Measurements from ENCODE around the gene DHFR. TPM values are rescaled to one million over a fixed set of nuclear protein-coding genes. Genes with fewer than 3 reads are reported as not detected.

Gene DHFR
- total RNA-seq, 1 experiment from 2014 or later: 51.5 TPM

DNA sequence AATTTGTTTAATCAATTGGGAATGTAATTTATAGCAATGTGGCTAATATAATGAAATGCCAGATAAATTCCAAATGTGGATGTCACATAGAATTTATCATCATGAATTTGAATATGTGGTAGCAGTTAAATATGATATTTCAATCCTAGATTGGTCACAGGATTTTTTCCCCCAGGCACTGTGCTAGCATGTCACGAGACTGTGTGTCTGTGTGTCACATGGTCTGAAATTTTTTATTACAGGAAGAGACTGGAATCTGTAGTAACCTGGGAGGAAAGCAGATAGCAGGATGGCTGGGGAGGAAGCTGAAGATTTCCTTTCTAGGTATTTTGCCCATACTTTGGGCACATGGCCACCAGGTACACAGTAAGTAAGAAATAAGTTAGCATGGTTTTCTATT, 35.7 kb downstream of the DHFR start:
- ChIA-PET POLR2A (no interaction called here), CTCF (no interaction called here)
- DNase-seq (ENCODE audit: low read depth, low spot score) (no peak), ATAC-seq (no peak)
- H3K4me1 ChIP-seq (ENCODE audit: control insufficient read depth, insufficient read depth, low read length): no peaks in the 10 kb centered on the region
- H3K27ac ChIP-seq (ENCODE audit: low read length): no peak overlapping the region
- in situ Hi-C loops (cut with HindIII; ENCODE audit: low pct_unique_long_range_greater_than_20kb, low sequenced_read_pairs): no loop called here
- TF ChIP-seq POLR2AphosphoS5 (IDR thresholded peaks at IDR 0.05; ENCODE audit: low read depth, low read length) (no peak), TCF7L2 (IDR thresholded peaks at IDR 0.05; ENCODE audit: low read depth, low read length) (no peak), SIN3A (IDR thresholded peaks at IDR 0.05; ENCODE audit: borderline replicate concordance, insufficient read depth, low read depth, low read length) (no peak)
- TF ChIP-seq, protein P1, sequence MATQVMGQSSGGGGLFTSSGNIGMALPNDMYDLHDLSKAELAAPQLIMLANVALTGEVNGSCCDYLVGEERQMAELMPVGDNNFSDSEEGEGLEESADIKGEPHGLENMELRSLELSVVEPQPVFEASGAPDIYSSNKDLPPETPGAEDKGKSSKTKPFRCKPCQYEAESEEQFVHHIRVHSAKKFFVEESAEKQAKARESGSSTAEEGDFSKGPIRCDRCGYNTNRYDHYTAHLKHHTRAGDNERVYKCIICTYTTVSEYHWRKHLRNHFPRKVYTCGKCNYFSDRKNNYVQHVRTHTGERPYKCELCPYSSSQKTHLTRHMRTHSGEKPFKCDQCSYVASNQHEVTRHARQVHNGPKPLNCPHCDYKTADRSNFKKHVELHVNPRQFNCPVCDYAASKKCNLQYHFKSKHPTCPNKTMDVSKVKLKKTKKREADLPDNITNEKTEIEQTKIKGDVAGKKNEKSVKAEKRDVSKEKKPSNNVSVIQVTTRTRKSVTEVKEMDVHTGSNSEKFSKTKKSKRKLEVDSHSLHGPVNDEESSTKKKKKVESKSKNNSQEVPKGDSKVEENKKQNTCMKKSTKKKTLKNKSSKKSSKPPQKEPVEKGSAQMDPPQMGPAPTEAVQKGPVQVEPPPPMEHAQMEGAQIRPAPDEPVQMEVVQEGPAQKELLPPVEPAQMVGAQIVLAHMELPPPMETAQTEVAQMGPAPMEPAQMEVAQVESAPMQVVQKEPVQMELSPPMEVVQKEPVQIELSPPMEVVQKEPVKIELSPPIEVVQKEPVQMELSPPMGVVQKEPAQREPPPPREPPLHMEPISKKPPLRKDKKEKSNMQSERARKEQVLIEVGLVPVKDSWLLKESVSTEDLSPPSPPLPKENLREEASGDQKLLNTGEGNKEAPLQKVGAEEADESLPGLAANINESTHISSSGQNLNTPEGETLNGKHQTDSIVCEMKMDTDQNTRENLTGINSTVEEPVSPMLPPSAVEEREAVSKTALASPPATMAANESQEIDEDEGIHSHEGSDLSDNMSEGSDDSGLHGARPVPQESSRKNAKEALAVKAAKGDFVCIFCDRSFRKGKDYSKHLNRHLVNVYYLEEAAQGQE (IDR thresholded peaks at IDR 0.05; ENCODE audit: insufficient read depth in 1 of 2, low read depth in 2 of 2, low read length in 1 of 2): no peak
- TF ChIP-seq, protein P2, sequence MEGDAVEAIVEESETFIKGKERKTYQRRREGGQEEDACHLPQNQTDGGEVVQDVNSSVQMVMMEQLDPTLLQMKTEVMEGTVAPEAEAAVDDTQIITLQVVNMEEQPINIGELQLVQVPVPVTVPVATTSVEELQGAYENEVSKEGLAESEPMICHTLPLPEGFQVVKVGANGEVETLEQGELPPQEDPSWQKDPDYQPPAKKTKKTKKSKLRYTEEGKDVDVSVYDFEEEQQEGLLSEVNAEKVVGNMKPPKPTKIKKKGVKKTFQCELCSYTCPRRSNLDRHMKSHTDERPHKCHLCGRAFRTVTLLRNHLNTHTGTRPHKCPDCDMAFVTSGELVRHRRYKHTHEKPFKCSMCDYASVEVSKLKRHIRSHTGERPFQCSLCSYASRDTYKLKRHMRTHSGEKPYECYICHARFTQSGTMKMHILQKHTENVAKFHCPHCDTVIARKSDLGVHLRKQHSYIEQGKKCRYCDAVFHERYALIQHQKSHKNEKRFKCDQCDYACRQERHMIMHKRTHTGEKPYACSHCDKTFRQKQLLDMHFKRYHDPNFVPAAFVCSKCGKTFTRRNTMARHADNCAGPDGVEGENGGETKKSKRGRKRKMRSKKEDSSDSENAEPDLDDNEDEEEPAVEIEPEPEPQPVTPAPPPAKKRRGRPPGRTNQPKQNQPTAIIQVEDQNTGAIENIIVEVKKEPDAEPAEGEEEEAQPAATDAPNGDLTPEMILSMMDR (IDR thresholded peaks at IDR 0.05): no peak
- intact Hi-C loops (cut with micrococcal nuclease; ENCODE audit: unreplicated experiment): no loop called here
- no TSS peak for BruUV-seq (replicated peaks)
- no peaks in the 10 kb centered on the region for H3K9me3 ChIP-seq (ENCODE audit: control insufficient read depth, insufficient read depth, low read depth, low read length)
- no peak overlapping the region for H3K4me3 ChIP-seq (ENCODE audit: low read depth in 2 of 2, low read length in 2 of 2)
- H3K27me3 ChIP-seq (ENCODE audit: control insufficient read depth, insufficient read depth, low read length): no peaks in the 10 kb centered on the region
- no peaks in the 10 kb centered on the region for H3K36me3 ChIP-seq (ENCODE audit: control insufficient read depth, insufficient read depth, low read length)

DNA sequence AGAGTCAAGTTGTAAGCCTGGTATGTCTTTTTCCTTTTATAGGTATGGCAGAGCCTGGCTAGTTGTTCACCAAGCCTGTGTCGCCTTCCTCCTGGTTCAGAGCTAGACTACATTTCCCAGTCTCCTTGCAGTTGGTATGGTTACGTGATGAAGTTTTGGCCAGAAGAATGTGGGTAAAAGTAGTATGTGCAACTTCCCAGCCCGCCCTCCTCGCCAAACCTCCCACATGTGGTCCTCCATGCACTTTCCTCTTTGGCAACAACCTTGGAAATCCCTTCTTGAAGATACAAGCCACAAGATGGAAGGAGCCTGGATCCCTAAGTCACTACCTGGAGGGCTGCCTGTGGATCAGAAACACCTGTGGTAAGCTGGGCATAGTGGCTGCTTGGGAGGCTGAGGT, 36.3 kb downstream of the DHFR start:
- CTCF ChIA-PET: no interaction called here
- H3K36me3 ChIP-seq (ENCODE audit: control insufficient read depth, insufficient read depth, low read length): no peaks in the 10 kb centered on the region
- ATAC-seq: no peak

More for the DNA sequence above, 36.3 kb downstream of the DHFR start:
- Histone ChIP-seq H3K9me3 (ENCODE audit: control insufficient read depth, insufficient read depth, low read depth, low read length) (no peaks in the 10 kb centered on the region), H3K4me3 (ENCODE audit: low read depth in 2 of 2, low read length in 2 of 2) (no peak overlapping the region), H3K4me1 (ENCODE audit: control insufficient read depth, insufficient read depth, low read length) (no peaks in the 10 kb centered on the region), H3K27ac (ENCODE audit: low read length) (no peak overlapping the region), H3K27me3 (ENCODE audit: control insufficient read depth, insufficient read depth, low read length) (no peaks in the 10 kb centered on the region)
- DNase-seq (ENCODE audit: low read depth, low spot score): no peak
- no TSS peak for BruUV-seq (replicated peaks)
- intact Hi-C loops (cut with micrococcal nuclease; ENCODE audit: unreplicated experiment) (no loop called here), in situ Hi-C loops (cut with HindIII; ENCODE audit: low pct_unique_long_range_greater_than_20kb, low sequenced_read_pairs) (no loop called here)
- POLR2A ChIA-PET: no interaction called here
- TF ChIP-seq, protein P2 (IDR thresholded peaks at IDR 0.05): no peak
- no peak for TF ChIP-seq POLR2AphosphoS5 (IDR thresholded peaks at IDR 0.05; ENCODE audit: low read depth, low read length)
- no peak for TF ChIP-seq TCF7L2 (IDR thresholded peaks at IDR 0.05; ENCODE audit: low read depth, low read length)
- TF ChIP-seq, protein P1 (IDR thresholded peaks at IDR 0.05; ENCODE audit: insufficient read depth in 1 of 2, low read depth in 2 of 2, low read length in 1 of 2): no peak
- no peak for TF ChIP-seq SIN3A (IDR thresholded peaks at IDR 0.05; ENCODE audit: borderline replicate concordance, insufficient read depth, low read depth, low read length)

Measured in Panc1 (cell line).